Esophagus squamous epithelium (tissue), 5 donors: ENCODE measurements around the gene KBTBD12. TPM values are rescaled to one million over a fixed set of nuclear protein-coding genes. Genes with fewer than 3 reads are reported as not detected.

Experiments used
- DNase-seq: peaks from one replicate; lab custom pipeline; 2025; lab: John Stamatoyannopoulos, UW
- H3K27ac ChIP-seq, 4 donors: fragments of 200-600 bp; sonication (generic); one replicate each; pipeline ENCODE4 v1.5.1; 2016 to 2019; ENCODE audit warnings: mild to moderate bottlenecking in 1 of 4
- H3K27me3 ChIP-seq, 4 donors: fragments of 200-600 bp; sonication (generic); 1 replicate in 3 of 4; 2 replicates in 1 of 4; pipeline versions ENCODE4 v1.5.1 to v1.6.0; 2017 to 2021; ENCODE audit warnings: antibody characterized with exemption in 1 of 4
- H3K36me3 ChIP-seq, 3 donors: fragments of 200-600 bp; sonication (generic); one replicate each; pipeline ENCODE4 v1.5.1; 2016 to 2019
- H3K4me1 ChIP-seq, 3 donors: fragments of 200-600 bp; sonication (generic); one replicate each; pipeline ENCODE4 v1.5.1; 2017 to 2019
- H3K4me3 ChIP-seq, 4 donors: fragments of 200-600 bp; sonication (generic); 1 replicate in 3 of 4; 2 replicates in 1 of 4; pipeline ENCODE4 v1.5.1; 2016 to 2019; ENCODE audit warnings: mild to moderate bottlenecking in 2 of 4, moderate library complexity in 1 of 4
- H3K9me3 ChIP-seq, 3 donors: fragments of 200-600 bp; sonication (generic); one replicate each; pipeline ENCODE4 v1.5.1; 2016 to 2019
- CTCF ChIP-seq, 6 experiments: fragments of 450-650 bp in 4 of 6; fragments of 200-600 bp in 2 of 6; sonication (generic) in 2 of 6; IDR thresholded peaks; one replicate each; pipeline ENCODE4 v1.5.1; 2016 to 2019; ENCODE audit warnings: antibody characterized with exemption in 6 of 6, mild to moderate bottlenecking in 4 of 6, moderate library complexity in 4 of 6
- POLR2A ChIP-seq, 4 donors: fragments of 450-650 bp; IDR thresholded peaks; one replicate each; pipeline ENCODE4 v1.6.1; 2017; ENCODE audit warnings: antibody characterized with exemption in 4 of 4, mild to moderate bottlenecking in 4 of 4, moderate library complexity in 3 of 4
- WGBS, 2 donors: methylation state at CpG; one replicate each; pipeline ENCODE4 v1.1.5; 2018; 5-methylcytosine and 5-hydroxymethylcytosine counted together
- intact Hi-C: fragments of 100-400 bp; cut with DNase I; formaldehyde crosslinking; loops from one replicate; pipeline ENCODE4 v1.15.0; 2022
- total RNA-seq, 4 donors: library from RNA; depleted of rRNA; stranded (reverse); fragments of >200 nt; gene quantifications; one replicate each; pipeline ENCODE4 v1.1.0, GENCODE V29; 2016
- donor health status: DM: yes; HTN: yes; CAD: no.

KBTBD12 gene
- total RNA-seq, 4 donors from 2014 or later, result 0.38 TPM; not detected in 2

- no peaks in the 10 kb centered on the region for H3K9me3 ChIP-seq
- intact Hi-C loops, result no loop called here
- H3K4me3 ChIP-seq, result no peak overlapping the region
- H3K36me3 ChIP-seq, result no peaks in the 10 kb centered on the region
- TF ChIP-seq POLR2A (IDR thresholded peaks at IDR 0.05) (no peak), CTCF (IDR thresholded peaks at IDR 0.05) (no peak)
- no peak for DNase-seq
- H3K4me1 ChIP-seq, result peaks cover 0 to 14% (median 0%) of the 10 kb centered on the region in 3 donors
- 74 to 77% methylated on average over 3 of the region's 3 CpGs for WGBS, 2 donors
- H3K27ac ChIP-seq, result no peak overlapping the region
- no peaks in the 10 kb centered on the region for H3K27me3 ChIP-seq
Observed at GRCh38 chr3:127948211-127948610, 33.2 kb downstream of the KBTBD12 start.

GRCh38 chr3:127949446-127950055 lies 34.5 kb downstream of the KBTBD12 start:
- Histone ChIP-seq H3K4me1 (peaks cover 0 to 28% (median 0%) of the 10 kb centered on the region in 3 donors), H3K36me3 (no peaks in the 10 kb centered on the region), H3K27ac (no peak overlapping the region), H3K4me3 (no peak overlapping the region), H3K27me3 (no peaks in the 10 kb centered on the region), H3K9me3 (no peaks in the 10 kb centered on the region)
- no peak for TF ChIP-seq POLR2A (IDR thresholded peaks at IDR 0.05)
- no peak for TF ChIP-seq CTCF (IDR thresholded peaks at IDR 0.05)
- no peak for DNase-seq
- WGBS, 2 donors, result 79 to 92% methylated on average over 2 of the region's 2 CpGs
- intact Hi-C loops, result no loop called here

GRCh38 chr3:127951276-127951675 lies 36.2 kb downstream of the KBTBD12 start:
- no peak for DNase-seq
- 29 to 45% methylated on average over 1 of the region's 1 CpG for WGBS, 2 donors
- H3K4me3 ChIP-seq, result no peak overlapping the region
- H3K9me3 ChIP-seq, result no peaks in the 10 kb centered on the region
- TF ChIP-seq POLR2A (IDR thresholded peaks at IDR 0.05), result no peak
- TF ChIP-seq CTCF (IDR thresholded peaks at IDR 0.05), result no peak
- intact Hi-C loops, result no loop called here
- H3K27me3 ChIP-seq, result no peaks in the 10 kb centered on the region
- peak overlapping the region in 1 of 4 donors; percentile 12 for H3K27ac ChIP-seq
- H3K4me1 ChIP-seq, result peaks cover 0 to 37% (median 0%) of the 10 kb centered on the region in 3 donors
- no peaks in the 10 kb centered on the region for H3K36me3 ChIP-seq

- intact Hi-C loops, result no loop called here
- no peaks in the 10 kb centered on the region for H3K27me3 ChIP-seq
- H3K4me1 ChIP-seq, result peaks cover 0 to 37% (median 0%) of the 10 kb centered on the region in 3 donors
- DNase-seq, result no peak
- peak overlapping the region in 2 of 4 donors; percentile 23 to 54 for H3K27ac ChIP-seq
- WGBS, 2 donors, result 48 to 73% methylated on average over 6 of the region's 6 CpGs
- H3K4me3 ChIP-seq, result no peak overlapping the region
- TF ChIP-seq POLR2A (IDR thresholded peaks at IDR 0.05) (no peak), CTCF (IDR thresholded peaks at IDR 0.05) (no peak)
- no peaks in the 10 kb centered on the region for H3K9me3 ChIP-seq
- H3K36me3 ChIP-seq, result no peaks in the 10 kb centered on the region
Observed at GRCh38 chr3:127953091-127954035, 38.3 kb downstream of the KBTBD12 start.

- Histone ChIP-seq H3K27ac (peak overlapping the region in 1 of 4 donors; percentile 5), H3K4me3 (no peak overlapping the region), H3K27me3 (no peaks in the 10 kb centered on the region), H3K4me1 (peaks cover 0 to 47% (median 0%) of the 10 kb centered on the region in 3 donors), H3K9me3 (no peaks in the 10 kb centered on the region), H3K36me3 (no peaks in the 10 kb centered on the region)
- 59 to 69% methylated on average over 6 of the region's 6 CpGs for WGBS, 2 donors
- no peak for DNase-seq
- no peak for TF ChIP-seq CTCF (IDR thresholded peaks at IDR 0.05)
- TF ChIP-seq POLR2A (IDR thresholded peaks at IDR 0.05), result no peak
- intact Hi-C loops, result no loop called here
Observed at GRCh38 chr3:127954640-127955039, 39.6 kb downstream of the KBTBD12 start.
